PC-3 (cell line): ENCODE data around the gene PSMD13. TPM values are rescaled to one million over a fixed set of nuclear protein-coding genes. Genes with fewer than 3 reads are reported as not detected.

ENCODE experiments used
- ATAC-seq: fragments of 200-7000 bp; cut with Tn5 transposase; 2 replicates; pipeline ENCODE4 v1.9.1; 2020; ENCODE audit warnings: mild to moderate bottlenecking, moderate library complexity
- BruUV-seq: library from RNA; stranded (reverse); fragments of 400-500 nt; replicated peaks from 2 replicates; lab custom pipeline; 2021; lab: Mats Ljungman, UMichigan
- CTCF ChIA-PET: fragments of 300-600 bp; sonication (Branson Sonifier 250); formaldehyde crosslinking; loops from one replicate; lab custom pipeline; 2022; ENCODE audit warnings: antibody characterized with exemption; lab: Charles Lee
- POLR2A ChIA-PET: fragments of 300-600 bp; sonication (Branson Sonifier 250); formaldehyde crosslinking; loops from one replicate; lab custom pipeline; 2022; ENCODE audit warnings: antibody characterized with exemption; ENCODE audit not compliant: unreplicated experiment; lab: Charles Lee
- DNase-seq: peaks from one replicate; pipeline ENCODE4 v3.0.0-alpha.2; 2015
- H2AFZ ChIP-seq: fragments of 300-600 bp; sonication (generic); 2 replicates; pipeline ENCODE4 v1.6.0; 2016; ENCODE audit warnings: antibody characterized with exemption, low read length
- H3F3A ChIP-seq: fragments of 300-600 bp; sonication (generic); one replicate; pipeline ENCODE4 v1.6.0; 2017; ENCODE audit warnings: antibody characterized with exemption, low read length, control low read depth, mild to moderate bottlenecking; ENCODE audit not compliant: unreplicated experiment
- H3K27ac ChIP-seq: fragments of 300-600 bp; sonication (generic); 2 replicates; pipeline ENCODE4 v1.5.1; 2016; ENCODE audit warnings: mild to moderate bottlenecking, low read length
- H3K27me3 ChIP-seq: fragments of 300-600 bp; sonication (generic); 2 replicates; pipeline ENCODE4 v1.6.1; 2016; ENCODE audit warnings: low read length, mixed read lengths
- H3K36me3 ChIP-seq: fragments of 300-600 bp; sonication (generic); 2 replicates; pipeline ENCODE4 v1.6.1; 2016; ENCODE audit warnings: low read depth, mixed run types, low read length, mixed read lengths
- H3K4me1 ChIP-seq: fragments of 300-600 bp; sonication (generic); 2 replicates; pipeline ENCODE4 v1.5.1; 2016; ENCODE audit warnings: low read length; ENCODE audit not compliant: insufficient read depth
- H3K4me2 ChIP-seq: fragments of 300-600 bp; sonication (generic); 2 replicates; pipeline ENCODE4 v1.6.0; 2016; ENCODE audit warnings: low read length
- H3K4me3 ChIP-seq: fragments of 300-600 bp; sonication (generic); 2 replicates; pipeline ENCODE4 v1.5.1; 2016; ENCODE audit warnings: mild to moderate bottlenecking, low read length, mixed read lengths
- H3K79me2 ChIP-seq: fragments of 300-600 bp; sonication (generic); 2 replicates; pipeline ENCODE4 v1.6.1; 2017; ENCODE audit warnings: low read length, mixed read lengths
- H3K9ac ChIP-seq: fragments of 300-600 bp; sonication (generic); 2 replicates; pipeline ENCODE4 v1.6.0; 2016; ENCODE audit warnings: mild to moderate bottlenecking, low read length
- H3K9me2 ChIP-seq: fragments of 300-600 bp; sonication (generic); replicated peaks from 2 replicates; pipeline ENCODE4 v1.6.1; 2016; ENCODE audit warnings: mixed run types, low read length, mixed read lengths
- H3K9me3 ChIP-seq: fragments of 300-600 bp; sonication (generic); 2 replicates; pipeline ENCODE4 v1.6.1; 2016; ENCODE audit warnings: low read length, mixed read lengths
- H4K20me1 ChIP-seq: fragments of 300-600 bp; sonication (generic); 2 replicates; pipeline ENCODE4 v1.6.1; 2016; ENCODE audit warnings: low read length, mixed read lengths
- EZH2 ChIP-seq: fragments of 300-600 bp; sonication (generic); IDR thresholded peaks from one replicate; pipeline ENCODE4 v1.6.1; 2017; ENCODE audit warnings: antibody characterized with exemption, mild to moderate bottlenecking, low read length; ENCODE audit not compliant: unreplicated experiment
- EZH2phosphoT487 ChIP-seq: fragments of 300-600 bp; sonication (generic); IDR thresholded peaks from 2 replicates; pipeline ENCODE4 v1.6.1; 2018; ENCODE audit warnings: mild to moderate bottlenecking, antibody characterized with exemption, low read length, borderline replicate concordance
- intact Hi-C: fragments of 100-400 bp; cut with micrococcal nuclease; formaldehyde crosslinking; loops from 2 replicates; pipeline ENCODE4 v1.9.0; 2023
- total RNA-seq: library from RNA; depleted of rRNA; stranded (reverse); fragments of >200 nt; gene quantifications from 2 replicates; pipeline ENCODE4 v1.2.3, GENCODE V29; 2014
- TF ChIP-seq, protein P1 (sequence below): fragments of 300-600 bp; sonication (generic); conservative IDR thresholded peaks from 2 replicates; pipeline ENCODE4 v1.5.1; 2017; ENCODE audit warnings: antibody characterized with exemption, low read depth, mild to moderate bottlenecking, low read length

Gene PSMD13
- total RNA-seq, 1 experiment from 2014 or later = 255 TPM

DNA sequence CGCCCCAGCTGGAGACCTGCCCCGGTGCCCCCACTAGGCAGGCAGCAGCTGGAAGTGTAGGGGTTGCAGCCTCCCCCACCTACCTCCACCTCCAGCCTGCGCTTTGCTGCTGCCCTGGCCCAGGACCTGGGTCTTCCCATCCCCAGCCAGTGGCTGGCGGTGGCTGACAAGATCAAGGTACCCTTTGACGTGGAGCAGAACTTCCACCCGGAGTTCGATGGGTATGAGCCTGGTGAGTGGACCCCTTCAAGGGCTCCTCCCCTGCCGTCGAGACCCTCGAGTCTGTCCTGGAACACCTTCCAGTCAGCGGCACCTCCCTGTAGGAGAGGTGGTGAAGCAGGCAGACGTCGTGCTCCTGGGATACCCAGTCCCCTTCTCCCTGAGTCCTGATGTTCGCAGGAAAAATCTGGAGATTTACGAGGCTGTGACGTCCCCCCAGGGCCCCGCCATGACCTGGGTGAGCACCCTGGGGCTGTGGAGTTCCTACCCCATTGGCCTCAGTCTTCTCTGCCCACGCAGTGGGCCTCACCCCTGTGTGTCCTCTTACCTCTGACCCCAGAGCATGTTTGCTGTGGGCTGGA is 56.6 kb downstream of the PSMD13 start:
- Histone ChIP-seq H3K4me1 (no peaks in the 10 kb centered on the region), H3K9me2 (no peaks in the 10 kb centered on the region), H4K20me1 (no peaks in the 10 kb centered on the region), H3K79me2 (no peaks in the 10 kb centered on the region), H3F3A (no peaks in the 10 kb centered on the region), H3K36me3 (no peaks in the 10 kb centered on the region), H3K27me3 (no peaks in the 10 kb centered on the region), H2AFZ (no peak overlapping the region), H3K27ac (no peak overlapping the region), H3K9ac (no peak overlapping the region), H3K4me3 (no peak overlapping the region), H3K4me2 (no peak overlapping the region), H3K9me3 (no peaks in the 10 kb centered on the region)
- ATAC-seq (no peak), DNase-seq (no peak)
- intact Hi-C loops = no loop called here
- BruUV-seq = no TSS peak
- ChIA-PET CTCF (no interaction called here), POLR2A (no interaction called here)
- no peak for TF ChIP-seq EZH2
- TF ChIP-seq, protein P1, sequence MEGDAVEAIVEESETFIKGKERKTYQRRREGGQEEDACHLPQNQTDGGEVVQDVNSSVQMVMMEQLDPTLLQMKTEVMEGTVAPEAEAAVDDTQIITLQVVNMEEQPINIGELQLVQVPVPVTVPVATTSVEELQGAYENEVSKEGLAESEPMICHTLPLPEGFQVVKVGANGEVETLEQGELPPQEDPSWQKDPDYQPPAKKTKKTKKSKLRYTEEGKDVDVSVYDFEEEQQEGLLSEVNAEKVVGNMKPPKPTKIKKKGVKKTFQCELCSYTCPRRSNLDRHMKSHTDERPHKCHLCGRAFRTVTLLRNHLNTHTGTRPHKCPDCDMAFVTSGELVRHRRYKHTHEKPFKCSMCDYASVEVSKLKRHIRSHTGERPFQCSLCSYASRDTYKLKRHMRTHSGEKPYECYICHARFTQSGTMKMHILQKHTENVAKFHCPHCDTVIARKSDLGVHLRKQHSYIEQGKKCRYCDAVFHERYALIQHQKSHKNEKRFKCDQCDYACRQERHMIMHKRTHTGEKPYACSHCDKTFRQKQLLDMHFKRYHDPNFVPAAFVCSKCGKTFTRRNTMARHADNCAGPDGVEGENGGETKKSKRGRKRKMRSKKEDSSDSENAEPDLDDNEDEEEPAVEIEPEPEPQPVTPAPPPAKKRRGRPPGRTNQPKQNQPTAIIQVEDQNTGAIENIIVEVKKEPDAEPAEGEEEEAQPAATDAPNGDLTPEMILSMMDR = no peak
- TF ChIP-seq EZH2phosphoT487 = no peak

DNA sequence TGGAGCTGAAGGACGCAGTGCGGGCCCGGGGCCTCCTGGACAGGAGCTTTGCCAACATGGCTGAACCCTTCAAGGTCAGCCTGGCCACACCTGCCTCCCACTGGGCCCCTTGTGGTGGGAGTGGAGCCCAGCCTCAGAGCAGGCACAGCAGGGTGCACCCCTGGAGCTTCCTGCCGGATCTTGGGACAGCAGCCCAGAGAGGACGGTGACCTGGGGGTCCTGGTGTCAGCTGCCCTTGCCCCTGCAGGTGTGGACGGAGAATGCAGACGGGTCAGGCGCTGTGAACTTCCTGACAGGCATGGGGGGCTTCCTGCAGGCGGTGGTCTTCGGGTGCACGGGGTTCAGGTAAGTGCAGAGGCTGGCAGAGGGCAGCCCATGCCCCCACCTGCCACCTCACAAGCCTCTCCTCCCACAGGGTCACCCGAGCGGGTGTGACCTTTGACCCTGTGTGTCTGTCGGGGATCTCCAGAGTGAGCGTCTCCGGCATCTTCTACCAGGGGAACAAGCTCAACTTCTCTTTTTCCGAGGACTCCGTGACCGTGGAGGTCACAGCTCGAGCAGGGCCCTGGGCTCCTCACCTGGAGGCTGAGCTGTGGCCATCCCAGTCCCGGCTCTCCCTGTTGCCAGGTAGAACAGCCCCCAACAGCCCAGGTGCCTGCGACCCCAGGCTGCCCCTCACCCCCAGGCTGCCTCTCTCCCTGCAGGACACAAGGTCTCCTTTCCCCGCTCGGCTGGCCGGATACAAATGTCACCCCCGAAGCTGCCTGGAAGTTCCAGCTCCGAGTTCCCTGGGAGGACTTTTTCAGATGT is 57.3 kb downstream of the PSMD13 start:
- no peaks in the 10 kb centered on the region for H3K79me2 ChIP-seq
- H3K4me1 ChIP-seq = no peaks in the 10 kb centered on the region
- no peak for TF ChIP-seq EZH2phosphoT487
- no peak for TF ChIP-seq EZH2
- TF ChIP-seq, protein P1 = no peak
- no peaks in the 10 kb centered on the region for H3K9me2 ChIP-seq
- no peaks in the 10 kb centered on the region for H3K9me3 ChIP-seq
- BruUV-seq = no TSS peak
- no peaks in the 10 kb centered on the region for H3K27me3 ChIP-seq
- H3F3A ChIP-seq = no peaks in the 10 kb centered on the region
- ChIA-PET POLR2A (no interaction called here), CTCF (no interaction called here)
- H3K4me3 ChIP-seq = no peak overlapping the region
- no peak for ATAC-seq
- H3K4me2 ChIP-seq = no peak overlapping the region
- H3K27ac ChIP-seq = no peak overlapping the region
- no peak overlapping the region for H2AFZ ChIP-seq
- no peaks in the 10 kb centered on the region for H3K36me3 ChIP-seq
- DNase-seq = no peak
- intact Hi-C loops = no loop called here
- H3K9ac ChIP-seq = no peak overlapping the region
- no peaks in the 10 kb centered on the region for H4K20me1 ChIP-seq

DNA sequence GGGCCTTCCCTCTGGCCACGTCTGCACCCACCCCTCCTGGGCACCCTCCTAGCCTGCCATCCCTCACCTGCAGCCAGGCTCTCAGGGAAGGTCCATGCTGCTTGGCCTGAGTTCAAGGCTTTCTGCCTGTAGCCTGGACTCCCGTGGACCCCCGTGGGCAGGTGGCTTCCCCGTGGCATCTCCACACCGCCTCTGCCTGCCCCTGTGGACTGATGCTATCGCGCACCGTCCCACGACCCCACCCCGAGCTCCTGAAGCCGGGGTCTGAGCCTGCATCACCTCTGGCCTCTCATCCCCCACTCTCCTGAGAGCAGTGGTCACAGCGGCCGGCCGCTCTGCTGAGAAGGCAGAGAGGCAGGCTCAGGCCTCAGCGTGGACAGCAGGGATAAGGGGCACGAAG is 58.0 kb downstream of the PSMD13 start:
- H3K27ac ChIP-seq = no peak overlapping the region
- POLR2A ChIA-PET = no interaction called here
- DNase-seq (no peak), ATAC-seq (no peak)
- H2AFZ ChIP-seq = no peak overlapping the region
- no TSS peak for BruUV-seq
- H3K27me3 ChIP-seq = no peaks in the 10 kb centered on the region
- H3K9me3 ChIP-seq = no peaks in the 10 kb centered on the region
- CTCF ChIA-PET = no interaction called here
- H3K4me3 ChIP-seq = no peak overlapping the region
- TF ChIP-seq EZH2phosphoT487 = no peak
- no peak for TF ChIP-seq EZH2
- TF ChIP-seq, protein P1 = no peak
- H3K36me3 ChIP-seq = no peaks in the 10 kb centered on the region
- no peaks in the 10 kb centered on the region for H4K20me1 ChIP-seq
- no peaks in the 10 kb centered on the region for H3K9me2 ChIP-seq
- H3K4me2 ChIP-seq = no peak overlapping the region
- H3K79me2 ChIP-seq = no peaks in the 10 kb centered on the region
- H3K9ac ChIP-seq = no peak overlapping the region
- intact Hi-C loops = no loop called here
- H3K4me1 ChIP-seq = no peaks in the 10 kb centered on the region
- no peaks in the 10 kb centered on the region for H3F3A ChIP-seq
